ENCODE data around the gene PKIB.
"Not testable (repeated sequence)": the region's sequence is repeated elsewhere in the genome, so short reads cannot be mapped to it uniquely, and the experiment has no call there.

PKIB gene

DNA sequence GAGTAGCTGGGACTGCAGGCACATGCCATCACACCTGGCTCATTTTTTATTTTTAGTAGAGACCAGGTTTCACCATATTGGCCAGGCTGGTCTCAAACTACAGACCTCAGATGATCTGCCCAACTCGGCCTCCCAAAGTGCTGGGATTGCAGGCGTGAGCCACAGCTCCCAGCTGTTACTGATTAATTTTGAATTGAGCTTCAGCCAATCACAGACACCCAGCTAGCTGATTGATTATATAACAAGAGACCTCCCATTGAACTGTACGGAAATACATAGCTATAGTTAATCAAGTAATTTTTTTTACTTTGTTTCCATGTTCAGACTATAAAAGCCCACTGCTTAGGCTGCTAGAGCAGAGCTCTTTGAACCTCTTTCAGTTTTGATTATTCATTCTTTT lies 31.6 kb downstream of the PKIB start:
- no peak overlapping the region for H3K4me3 Mint-ChIP-seq
- no peak overlapping the region for H3K27ac Mint-ChIP-seq
- H3K36me3 Mint-ChIP-seq (ENCODE audit: low read depth): no peaks in the 10 kb centered on the region
- no peaks in the 10 kb centered on the region for H3K9me3 Mint-ChIP-seq
- H3K27me3 Mint-ChIP-seq: no peaks in the 10 kb centered on the region
- no peaks in the 10 kb centered on the region for H3K4me1 Mint-ChIP-seq (ENCODE audit: low read depth)

DNA sequence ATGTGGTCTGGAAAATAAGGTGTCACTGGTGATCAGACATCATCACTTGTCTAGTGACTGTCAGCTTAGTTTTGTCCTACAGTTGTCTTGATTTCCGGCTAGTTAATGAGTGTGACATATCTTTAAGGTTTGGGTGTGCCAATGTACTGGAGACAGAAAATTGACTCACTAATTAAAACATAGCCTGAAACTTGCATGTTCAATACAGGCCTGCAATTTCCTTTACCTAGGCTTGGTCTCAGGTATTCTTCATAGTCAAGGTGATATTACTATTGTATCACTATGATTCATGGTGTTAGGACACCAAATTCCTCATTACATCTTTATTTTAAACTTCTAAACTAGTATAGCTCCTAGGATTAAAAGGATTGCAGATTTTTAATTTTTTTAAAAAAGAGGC lies 32.4 kb downstream of the PKIB start:
- H3K4me1 Mint-ChIP-seq (ENCODE audit: low read depth); H3K4me3 Mint-ChIP-seq; H3K27ac Mint-ChIP-seq; H3K27me3 Mint-ChIP-seq; H3K36me3 Mint-ChIP-seq (ENCODE audit: low read depth); H3K9me3 Mint-ChIP-seq: not testable (repeated sequence)

DNA sequence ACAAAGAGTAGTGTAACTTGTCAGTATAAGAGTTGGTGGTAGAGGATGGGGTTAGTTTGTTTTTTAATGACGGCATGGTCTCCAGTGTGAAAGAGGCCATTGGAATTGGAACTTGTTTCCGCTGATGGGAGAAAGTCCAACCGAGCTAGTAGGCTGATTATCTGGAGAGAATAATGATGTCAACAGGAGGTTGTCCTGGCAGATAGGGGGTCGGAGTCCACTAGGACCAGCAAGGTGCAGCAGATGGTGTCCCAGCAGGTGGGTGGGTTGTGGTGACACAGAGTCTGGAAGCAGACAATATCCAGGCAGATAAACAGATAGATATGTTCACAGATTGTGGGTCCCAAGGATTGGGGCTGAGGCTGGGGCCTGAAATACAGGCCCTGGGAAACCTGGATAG lies 35.1 kb downstream of the PKIB start:
- no peaks in the 10 kb centered on the region for H3K9me3 Mint-ChIP-seq
- no peaks in the 10 kb centered on the region for H3K36me3 Mint-ChIP-seq (ENCODE audit: low read depth)
- H3K4me3 Mint-ChIP-seq: no peak overlapping the region
- no peaks in the 10 kb centered on the region for H3K4me1 Mint-ChIP-seq (ENCODE audit: low read depth)
- no peak overlapping the region for H3K27ac Mint-ChIP-seq
- no peaks in the 10 kb centered on the region for H3K27me3 Mint-ChIP-seq

DNA sequence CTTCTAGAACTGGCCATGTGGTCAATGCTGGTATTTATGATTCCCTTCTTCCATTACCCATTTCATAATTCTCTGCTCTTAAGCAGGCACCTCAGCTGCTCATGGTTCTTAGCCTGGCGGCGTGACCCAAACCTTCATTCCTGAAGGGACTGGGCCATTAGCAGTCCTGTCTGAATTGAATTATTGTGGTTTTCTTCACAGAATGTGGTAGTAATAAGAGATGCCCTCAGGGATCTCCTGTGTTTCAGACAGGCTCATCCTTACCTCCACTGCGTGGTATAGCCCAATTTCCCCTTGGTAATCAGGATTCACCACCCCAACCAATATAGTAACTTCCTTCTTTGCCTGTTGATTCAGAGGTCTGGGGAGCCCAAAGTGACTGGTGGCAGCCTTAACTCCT lies 37.6 kb downstream of the PKIB start:
- Mint-ChIP-seq H3K9me3 (no peaks in the 10 kb centered on the region), H3K36me3 (ENCODE audit: low read depth) (no peaks in the 10 kb centered on the region), H3K4me1 (ENCODE audit: low read depth) (no peaks in the 10 kb centered on the region), H3K4me3 (no peak overlapping the region), H3K27me3 (no peaks in the 10 kb centered on the region), H3K27ac (no peak overlapping the region)

DNA sequence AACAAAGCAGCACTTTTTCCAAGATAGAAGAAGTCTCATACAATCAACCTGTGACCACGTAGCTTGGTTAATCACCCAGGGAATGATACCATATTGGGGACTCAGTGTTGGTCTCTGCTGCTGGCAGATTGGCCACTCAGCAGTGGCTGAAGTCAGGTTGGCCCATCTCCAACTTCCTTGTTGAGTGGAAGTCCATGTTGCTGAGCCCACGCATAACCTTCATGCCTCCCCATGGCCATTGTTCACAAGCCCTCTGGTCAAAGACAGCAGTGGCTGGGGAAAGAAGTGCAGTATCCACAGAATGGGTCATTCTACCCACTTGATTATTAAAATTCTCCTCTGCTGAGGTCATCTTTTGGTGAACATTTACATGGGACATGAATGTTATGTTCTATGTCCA lies 38.5 kb downstream of the PKIB start:
- no peaks in the 10 kb centered on the region for H3K36me3 Mint-ChIP-seq (ENCODE audit: low read depth)
- H3K4me1 Mint-ChIP-seq (ENCODE audit: low read depth): no peaks in the 10 kb centered on the region
- H3K9me3 Mint-ChIP-seq: no peaks in the 10 kb centered on the region
- H3K4me3 Mint-ChIP-seq: no peak overlapping the region
- no peak overlapping the region for H3K27ac Mint-ChIP-seq
- no peaks in the 10 kb centered on the region for H3K27me3 Mint-ChIP-seq

DNA sequence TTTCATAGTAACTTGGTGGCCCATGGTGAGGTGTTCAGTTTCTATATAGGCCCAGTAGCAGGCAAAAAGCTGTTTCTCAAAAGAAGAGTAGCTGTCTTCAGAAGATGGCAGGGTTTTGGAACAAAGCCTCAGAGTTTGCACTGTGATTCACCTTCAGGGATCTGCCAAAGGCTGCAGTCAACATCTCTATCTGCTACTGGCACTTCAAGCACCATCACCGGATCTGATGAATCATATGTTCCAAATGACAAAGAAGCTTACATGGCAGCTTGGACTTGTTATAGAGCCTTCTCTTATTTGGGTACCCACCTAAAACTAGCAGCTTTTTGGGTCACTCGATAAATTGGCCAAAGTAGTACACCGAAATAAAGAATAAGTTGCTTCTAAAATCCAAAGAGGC lies 39.5 kb downstream of the PKIB start:
- Mint-ChIP-seq H3K27ac (no peak overlapping the region), H3K36me3 (ENCODE audit: low read depth) (no peaks in the 10 kb centered on the region), H3K27me3 (no peaks in the 10 kb centered on the region), H3K4me1 (ENCODE audit: low read depth) (no peaks in the 10 kb centered on the region), H3K4me3 (no peak overlapping the region), H3K9me3 (no peaks in the 10 kb centered on the region)

DNA sequence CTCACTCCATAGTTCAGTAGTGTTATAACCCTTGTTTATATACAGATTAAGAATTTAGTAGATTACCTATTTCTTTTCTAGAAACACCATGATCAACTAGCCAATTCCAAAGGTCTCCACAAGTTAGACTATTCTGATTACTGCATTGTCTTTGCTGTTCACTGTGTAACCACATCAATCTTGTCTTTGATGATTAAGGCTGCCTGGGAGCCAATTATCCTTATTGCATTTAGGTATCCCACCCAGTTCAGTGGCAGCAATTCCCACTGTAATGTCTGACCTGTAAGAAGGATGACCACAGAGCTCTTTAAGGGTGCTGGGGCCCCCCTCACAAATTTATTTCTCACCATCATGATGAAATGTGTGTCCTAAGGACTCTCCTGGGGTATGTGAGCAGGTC lies 40.2 kb downstream of the PKIB start:
- Mint-ChIP-seq H3K27ac (no peak overlapping the region), H3K4me3 (no peak overlapping the region), H3K9me3 (no peaks in the 10 kb centered on the region), H3K4me1 (ENCODE audit: low read depth) (no peaks in the 10 kb centered on the region), H3K36me3 (ENCODE audit: low read depth) (no peaks in the 10 kb centered on the region), H3K27me3 (no peaks in the 10 kb centered on the region)

DNA sequence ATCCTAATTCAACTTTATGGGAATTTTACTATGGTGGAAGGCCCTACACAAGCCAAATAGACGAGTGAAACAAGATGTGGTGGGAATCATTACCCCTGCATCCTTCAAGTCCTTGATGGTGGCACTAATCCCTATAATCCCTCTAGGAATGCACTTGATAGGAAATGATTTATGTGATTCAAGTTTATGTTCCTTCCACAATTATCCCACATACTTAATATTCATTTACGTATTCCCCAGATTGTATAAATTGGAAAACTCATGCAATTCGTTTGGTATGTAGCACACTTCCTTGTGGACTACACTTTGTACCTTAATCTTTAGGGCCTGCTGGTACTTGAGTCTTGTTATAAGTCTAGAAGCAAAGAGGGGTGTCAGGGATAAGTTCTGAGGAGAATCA lies 40.8 kb downstream of the PKIB start:
- Mint-ChIP-seq H3K9me3 (no peaks in the 10 kb centered on the region), H3K4me1 (ENCODE audit: low read depth) (no peaks in the 10 kb centered on the region), H3K27ac (no peak overlapping the region), H3K27me3 (no peaks in the 10 kb centered on the region), H3K4me3 (no peak overlapping the region), H3K36me3 (ENCODE audit: low read depth) (no peaks in the 10 kb centered on the region)

DNA sequence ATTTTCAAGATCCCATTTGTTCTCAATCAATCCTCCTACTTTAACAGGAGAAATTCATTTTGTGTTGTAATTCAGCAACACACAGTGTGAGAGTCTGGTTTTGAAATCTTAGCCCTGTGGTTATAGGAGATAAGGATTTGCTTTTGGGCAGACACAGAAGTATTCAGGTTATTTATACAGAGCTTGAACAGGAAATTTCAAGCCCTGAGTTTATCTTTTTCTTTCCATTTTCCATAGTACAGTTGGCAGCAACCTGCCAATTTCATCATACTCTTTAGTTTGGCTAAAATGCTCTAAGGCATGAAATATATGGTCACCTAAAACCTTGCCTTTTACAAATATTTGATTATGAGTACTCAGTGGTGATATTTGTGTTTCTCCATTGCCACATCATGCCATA lies 41.4 kb downstream of the PKIB start:
- no peaks in the 10 kb centered on the region for H3K9me3 Mint-ChIP-seq
- no peaks in the 10 kb centered on the region for H3K4me1 Mint-ChIP-seq (ENCODE audit: low read depth)
- no peak overlapping the region for H3K27ac Mint-ChIP-seq
- no peak overlapping the region for H3K4me3 Mint-ChIP-seq
- no peaks in the 10 kb centered on the region for H3K27me3 Mint-ChIP-seq
- no peaks in the 10 kb centered on the region for H3K36me3 Mint-ChIP-seq (ENCODE audit: low read depth)

DNA sequence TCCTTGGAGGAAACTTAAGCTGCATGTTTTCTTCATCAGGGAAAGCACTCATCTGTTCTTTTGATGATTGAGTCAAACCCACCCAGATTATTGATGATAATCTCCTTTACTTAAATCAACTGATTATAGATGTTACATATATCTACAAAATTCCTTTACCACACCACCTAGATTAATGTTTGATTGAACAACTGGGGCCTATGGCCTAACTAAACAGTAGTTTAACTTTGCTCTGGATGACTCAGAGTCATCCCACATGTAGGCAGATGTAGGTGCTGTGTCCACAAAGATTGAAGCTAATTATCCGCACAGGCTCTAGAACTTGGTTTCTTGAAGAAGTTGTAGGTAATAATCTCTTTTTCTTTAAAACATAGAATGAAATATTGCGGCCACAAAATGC lies 42.2 kb downstream of the PKIB start:
- H3K4me3 Mint-ChIP-seq: no peak overlapping the region
- H3K9me3 Mint-ChIP-seq: no peaks in the 10 kb centered on the region
- no peaks in the 10 kb centered on the region for H3K36me3 Mint-ChIP-seq (ENCODE audit: low read depth)
- no peaks in the 10 kb centered on the region for H3K4me1 Mint-ChIP-seq (ENCODE audit: low read depth)
- H3K27ac Mint-ChIP-seq: no peak overlapping the region
- no peaks in the 10 kb centered on the region for H3K27me3 Mint-ChIP-seq

DNA sequence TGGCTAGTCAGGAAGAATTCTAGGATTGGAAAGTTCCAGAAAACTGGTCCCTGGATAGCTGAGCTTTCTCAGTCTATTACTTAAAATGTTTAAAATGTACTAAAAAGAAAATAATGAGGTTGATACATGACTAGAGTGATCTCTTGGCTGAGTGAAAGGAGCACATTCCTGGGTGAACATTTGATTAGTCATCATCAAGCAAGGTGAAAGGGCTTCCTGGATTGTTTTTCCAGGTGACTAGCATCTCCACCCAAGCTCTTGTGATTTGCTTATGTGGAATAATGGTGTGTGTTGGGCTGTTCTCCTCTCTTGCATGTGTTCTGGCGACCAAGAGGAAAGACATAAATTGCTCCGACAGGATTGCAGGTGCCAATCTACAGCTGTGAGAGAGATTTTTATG lies 42.9 kb downstream of the PKIB start:
- H3K27ac Mint-ChIP-seq: no peak overlapping the region
- no peaks in the 10 kb centered on the region for H3K4me1 Mint-ChIP-seq (ENCODE audit: low read depth)
- no peaks in the 10 kb centered on the region for H3K27me3 Mint-ChIP-seq
- H3K36me3 Mint-ChIP-seq (ENCODE audit: low read depth): no peaks in the 10 kb centered on the region
- no peak overlapping the region for H3K4me3 Mint-ChIP-seq
- H3K9me3 Mint-ChIP-seq: no peaks in the 10 kb centered on the region

DNA sequence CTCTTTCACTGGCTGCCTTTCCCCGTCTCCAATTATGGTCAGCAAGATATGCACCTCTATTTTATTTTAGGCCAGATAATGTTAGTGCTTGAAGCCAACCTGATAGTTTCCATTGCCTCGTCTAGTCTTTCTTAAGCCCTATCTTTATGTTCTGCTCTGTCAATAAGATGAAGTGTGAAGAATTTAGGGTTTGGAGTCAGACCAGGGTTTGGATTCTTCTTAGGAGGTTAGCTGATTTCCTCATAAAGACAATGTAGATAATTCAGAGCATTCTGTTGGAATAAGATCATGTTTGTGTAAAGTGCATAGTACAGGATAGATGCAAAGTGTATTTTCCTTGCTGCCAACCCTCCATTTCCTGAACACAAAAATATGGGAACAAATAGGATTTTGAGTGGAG lies 43.8 kb downstream of the PKIB start:
- no peaks in the 10 kb centered on the region for H3K9me3 Mint-ChIP-seq
- H3K27ac Mint-ChIP-seq: no peak overlapping the region
- H3K4me1 Mint-ChIP-seq (ENCODE audit: low read depth): no peaks in the 10 kb centered on the region
- H3K4me3 Mint-ChIP-seq: no peak overlapping the region
- no peaks in the 10 kb centered on the region for H3K27me3 Mint-ChIP-seq
- H3K36me3 Mint-ChIP-seq (ENCODE audit: low read depth): no peaks in the 10 kb centered on the region

DNA sequence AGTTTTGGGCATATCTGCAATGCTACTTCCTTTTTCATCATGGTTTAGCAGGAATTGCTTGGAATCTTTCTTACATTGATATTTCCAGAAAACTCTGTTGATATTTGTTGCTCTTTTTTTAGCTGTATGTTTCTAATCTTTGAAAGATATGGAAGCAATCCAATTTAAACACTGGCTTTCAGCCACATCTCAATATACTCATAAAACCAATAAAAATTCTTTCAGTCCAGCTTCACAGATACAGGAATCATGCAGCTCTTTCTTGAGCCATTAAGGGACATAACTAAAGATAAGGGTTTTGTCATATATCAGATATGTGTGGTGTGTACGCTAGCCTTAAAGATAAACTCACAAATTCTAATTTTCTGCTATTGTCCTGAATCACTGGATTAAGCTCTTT lies 47.4 kb downstream of the PKIB start:
- no peaks in the 10 kb centered on the region for H3K4me1 Mint-ChIP-seq (ENCODE audit: low read depth)
- H3K36me3 Mint-ChIP-seq (ENCODE audit: low read depth): no peaks in the 10 kb centered on the region
- no peaks in the 10 kb centered on the region for H3K27me3 Mint-ChIP-seq
- H3K9me3 Mint-ChIP-seq: no peaks in the 10 kb centered on the region
- no peak overlapping the region for H3K4me3 Mint-ChIP-seq
- H3K27ac Mint-ChIP-seq: no peak overlapping the region

DNA sequence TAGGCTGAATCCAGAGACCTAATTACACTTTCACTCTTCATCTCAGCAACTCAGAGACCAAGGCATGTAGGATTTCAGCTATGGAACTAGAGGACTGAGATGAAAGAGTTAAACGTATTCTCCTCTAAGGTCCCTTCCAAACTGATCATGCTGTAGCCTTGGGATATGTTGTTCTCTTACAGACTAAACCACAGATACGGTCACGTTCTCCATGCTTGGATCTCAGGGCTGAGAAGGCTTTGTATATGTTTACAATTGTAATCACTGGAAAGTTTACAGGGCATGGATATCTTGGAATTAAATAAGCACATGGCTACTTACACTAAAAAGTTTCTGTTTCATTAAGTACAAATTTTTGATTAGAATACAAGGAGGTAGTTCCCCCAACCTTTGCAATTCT lies 50.1 kb downstream of the PKIB start:
- Mint-ChIP-seq H3K36me3 (ENCODE audit: low read depth) (no peaks in the 10 kb centered on the region), H3K4me1 (ENCODE audit: low read depth) (no peaks in the 10 kb centered on the region), H3K27ac (no peak overlapping the region), H3K9me3 (no peaks in the 10 kb centered on the region), H3K4me3 (no peak overlapping the region), H3K27me3 (no peaks in the 10 kb centered on the region)

DNA sequence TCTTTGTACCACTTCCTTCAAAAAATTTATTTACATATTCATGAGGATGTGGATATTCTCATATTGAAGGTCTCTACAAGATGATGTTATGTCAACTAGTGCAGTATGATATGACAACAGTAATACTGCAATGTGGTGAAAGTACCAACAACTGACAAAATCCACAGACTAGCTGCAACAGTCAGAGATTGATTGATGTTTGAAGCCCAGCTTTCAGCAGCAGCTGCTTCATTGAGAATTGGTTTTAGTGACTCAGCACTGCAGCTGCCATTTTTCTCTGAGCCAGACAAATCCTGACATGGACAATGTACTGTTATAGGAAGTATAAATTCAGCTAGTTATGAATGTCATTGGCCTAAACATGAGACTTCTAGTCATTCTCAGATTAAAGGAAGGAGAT lies 53.8 kb downstream of the PKIB start:
- Mint-ChIP-seq H3K27me3 (peaks cover 4% of the 10 kb centered on the region), H3K4me3 (no peak overlapping the region), H3K9me3 (no peaks in the 10 kb centered on the region), H3K36me3 (ENCODE audit: low read depth) (no peaks in the 10 kb centered on the region), H3K4me1 (ENCODE audit: low read depth) (no peaks in the 10 kb centered on the region), H3K27ac (no peak overlapping the region)

DNA sequence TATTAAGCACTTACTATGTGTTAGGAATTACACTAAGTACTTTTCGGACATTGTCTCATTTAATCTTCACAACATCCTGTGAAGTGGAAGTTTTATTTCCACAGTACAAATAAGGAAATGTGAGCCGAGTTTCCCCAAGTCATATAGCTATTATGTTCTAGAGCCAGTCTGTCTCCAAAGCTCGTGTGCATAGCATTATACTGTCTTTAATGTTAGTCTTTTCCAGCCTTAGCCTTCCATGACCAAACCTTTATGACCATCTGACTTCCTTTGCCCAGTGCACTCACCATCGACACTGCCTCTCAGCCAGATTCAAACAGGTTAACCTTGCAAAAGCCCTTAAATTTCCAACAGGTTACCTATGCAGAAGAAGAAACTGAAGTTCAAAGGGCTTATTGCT lies 55.7 kb downstream of the PKIB start:
- Mint-ChIP-seq H3K27ac (no peak overlapping the region), H3K36me3 (ENCODE audit: low read depth) (no peaks in the 10 kb centered on the region), H3K27me3 (peaks cover 4% of the 10 kb centered on the region), H3K4me1 (ENCODE audit: low read depth) (no peaks in the 10 kb centered on the region), H3K4me3 (no peak overlapping the region), H3K9me3 (no peaks in the 10 kb centered on the region)

DNA sequence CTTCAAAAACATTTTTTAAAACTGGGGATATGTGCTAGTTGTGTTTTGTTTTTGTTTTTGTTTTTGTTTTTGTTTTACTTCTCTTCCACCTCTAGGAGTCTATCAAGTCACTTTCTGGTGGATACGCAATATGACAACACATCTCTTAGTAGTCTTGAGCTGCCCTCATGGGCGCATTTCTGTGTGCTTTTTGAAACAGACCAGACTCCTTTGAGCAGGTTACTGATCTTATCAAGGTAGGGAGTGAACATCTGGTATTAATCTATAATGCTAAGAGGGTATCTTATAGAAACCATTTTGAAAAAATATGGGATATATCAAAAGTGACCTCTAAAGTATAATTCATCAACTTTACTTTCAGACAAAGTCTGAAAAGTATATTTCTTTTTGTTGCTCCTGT lies 56.2 kb downstream of the PKIB start:
- Mint-ChIP-seq H3K4me3 (no peak overlapping the region), H3K36me3 (ENCODE audit: low read depth) (no peaks in the 10 kb centered on the region), H3K9me3 (no peaks in the 10 kb centered on the region), H3K4me1 (ENCODE audit: low read depth) (no peaks in the 10 kb centered on the region), H3K27me3 (peaks cover 4% of the 10 kb centered on the region), H3K27ac (no peak overlapping the region)

Data from stimulated activated naive CD8-positive, alpha-beta T cell treated with anti-CD3 and anti-CD28 coated beads, Interleukin-15, Interleukin-2, amounts not matched to agents 100 ng/mL and 50 ng/mL, for 24 hours (primary cell).